Sigmoid colon (tissue), 7 donors: ENCODE results near the gene MLLT10. TPM values are rescaled to one million over a fixed set of nuclear protein-coding genes. Genes with fewer than 3 reads are reported as not detected.

Experiments used
- DNase-seq: peaks from one replicate; pipeline ENCODE4 v3.0.0-alpha.2; 2019
- H3K27ac ChIP-seq, 4 donors: fragments of 200-600 bp; sonication (generic); one replicate each; pipeline ENCODE4 v1.5.1; 2016 to 2019; ENCODE audit warnings: mild to moderate bottlenecking in 1 of 4
- H3K27me3 ChIP-seq, 3 donors: fragments of 200-600 bp; sonication (generic); one replicate each; pipeline ENCODE4 v1.5.1; 2019; ENCODE audit warnings: mild to moderate bottlenecking in 1 of 3
- H3K36me3 ChIP-seq, 4 donors: fragments of 200-600 bp; sonication (generic); one replicate each; pipeline ENCODE4 v1.5.1; 2016 to 2019
- H3K4me1 ChIP-seq, 4 donors: fragments of 200-600 bp; sonication (generic); one replicate each; pipeline ENCODE4 v1.5.1; 2017 to 2019
- H3K4me3 ChIP-seq, 4 donors: fragments of 200-600 bp; sonication (generic); one replicate each; pipeline ENCODE4 v1.5.1; 2017 to 2019; ENCODE audit warnings: mild to moderate bottlenecking in 2 of 4, moderate library complexity in 1 of 4
- H3K9me3 ChIP-seq, 4 donors: fragments of 200-600 bp in 3 of 4; sonication (generic) in 3 of 4; one replicate each; pipeline versions ENCODE4 v1.5.1 to v1.6.1; 2013 to 2019
- EP300 ChIP-seq, 4 donors: sonication (generic); formaldehyde crosslinking; IDR thresholded peaks; one replicate each; pipeline ENCODE4 v1.6.1; 2017; ENCODE audit warnings: antibody characterized with exemption in 4 of 4
- POLR2A ChIP-seq, 2 donors: fragments of 450-650 bp; IDR thresholded peaks; one replicate each; pipeline ENCODE4 v1.6.1; 2016; ENCODE audit warnings: antibody characterized with exemption in 2 of 2, mild to moderate bottlenecking in 2 of 2, moderate library complexity in 2 of 2
- POLR2AphosphoS5 ChIP-seq, 4 donors: sonication (generic); formaldehyde crosslinking; IDR thresholded peaks; one replicate each; pipeline ENCODE4 v1.6.1; 2017; ENCODE audit warnings: antibody characterized with exemption in 4 of 4
- WGBS, 2 donors: extraction: QIAGEN DNeasy Blood & Tissue Kit; methylation state at CpG; one replicate each; pipeline ENCODE4 v1.1.7; 2013; 5-methylcytosine and 5-hydroxymethylcytosine counted together
- intact Hi-C: fragments of 100-400 bp; cut with DNase I; formaldehyde crosslinking; loops from one replicate; pipeline ENCODE4 v1.15.1; 2023
- polyA plus RNA-seq, 3 donors: library from polyadenylated mRNA; stranded (reverse); fragments of 200-250 nt; gene quantifications; one replicate each; pipeline ENCODE4 v1.2.3, GENCODE V29; 2013
- small RNA-seq, 3 donors: library from RNA; depleted of rRNA; stranded (forward); fragments of <200 nt; gene quantifications; one replicate each; pipeline ENCODE3, GENCODE V24; 2016
- total RNA-seq, 4 donors: library from RNA; depleted of rRNA; stranded (reverse); fragments of >200 nt; gene quantifications; one replicate each; pipeline ENCODE4 v1.1.0, GENCODE V29; 2016
- TF ChIP-seq, protein P1 (sequence below), 4 experiments: fragments of 450-650 bp in 3 of 4; fragments of 200-600 bp in 1 of 4; IDR thresholded peaks; one replicate each; pipeline ENCODE4 v1.5.1; 2016 to 2019; ENCODE audit warnings: antibody characterized with exemption in 4 of 4, mild to moderate bottlenecking in 3 of 4, moderate library complexity in 2 of 4
- donor health status: healthy with polysubstance abuse.
- donor health status: Bipolar disorder and iron deficiency.
- donor health status: healthy.

MLLT10 gene
- total and polyA plus RNA-seq, 7 donors, result 8.6 to 53.7 (median 36.0) TPM

DNA sequence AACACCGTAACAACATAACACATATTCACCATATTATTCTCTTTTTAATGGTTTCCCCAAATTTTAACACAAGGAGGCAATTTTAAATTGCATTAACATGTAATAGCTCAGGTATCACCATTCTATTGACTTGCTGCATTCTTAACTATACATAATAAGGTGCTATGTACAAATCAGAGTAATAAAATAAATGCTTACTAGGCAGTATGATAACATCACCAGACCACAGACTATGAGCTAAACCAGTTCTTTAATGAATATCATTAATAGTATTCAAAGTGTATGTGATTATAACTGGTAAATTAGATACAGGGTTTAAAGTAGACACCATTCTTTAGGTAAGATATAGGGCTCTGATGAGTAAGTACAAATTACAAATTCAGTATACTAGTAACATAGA, 242.9 kb downstream of the MLLT10 start:
- H3K36me3 ChIP-seq, result no peaks in the 10 kb centered on the region
- no peaks in the 10 kb centered on the region for H3K27me3 ChIP-seq
- H3K4me1 ChIP-seq, result no peaks in the 10 kb centered on the region
- H3K4me3 ChIP-seq, result no peak overlapping the region
- 97% methylated on average over 1 of the region's 1 CpG for WGBS, 2 donors
- TF ChIP-seq EP300 (IDR thresholded peaks at IDR 0.05) (no peak), POLR2A (IDR thresholded peaks at IDR 0.05) (no peak), POLR2AphosphoS5 (IDR thresholded peaks at IDR 0.05) (no peak)
- TF ChIP-seq, protein P1, sequence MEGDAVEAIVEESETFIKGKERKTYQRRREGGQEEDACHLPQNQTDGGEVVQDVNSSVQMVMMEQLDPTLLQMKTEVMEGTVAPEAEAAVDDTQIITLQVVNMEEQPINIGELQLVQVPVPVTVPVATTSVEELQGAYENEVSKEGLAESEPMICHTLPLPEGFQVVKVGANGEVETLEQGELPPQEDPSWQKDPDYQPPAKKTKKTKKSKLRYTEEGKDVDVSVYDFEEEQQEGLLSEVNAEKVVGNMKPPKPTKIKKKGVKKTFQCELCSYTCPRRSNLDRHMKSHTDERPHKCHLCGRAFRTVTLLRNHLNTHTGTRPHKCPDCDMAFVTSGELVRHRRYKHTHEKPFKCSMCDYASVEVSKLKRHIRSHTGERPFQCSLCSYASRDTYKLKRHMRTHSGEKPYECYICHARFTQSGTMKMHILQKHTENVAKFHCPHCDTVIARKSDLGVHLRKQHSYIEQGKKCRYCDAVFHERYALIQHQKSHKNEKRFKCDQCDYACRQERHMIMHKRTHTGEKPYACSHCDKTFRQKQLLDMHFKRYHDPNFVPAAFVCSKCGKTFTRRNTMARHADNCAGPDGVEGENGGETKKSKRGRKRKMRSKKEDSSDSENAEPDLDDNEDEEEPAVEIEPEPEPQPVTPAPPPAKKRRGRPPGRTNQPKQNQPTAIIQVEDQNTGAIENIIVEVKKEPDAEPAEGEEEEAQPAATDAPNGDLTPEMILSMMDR (IDR thresholded peaks at IDR 0.05), result no peak
- no peaks in the 10 kb centered on the region for H3K9me3 ChIP-seq
- intact Hi-C loops, result no loop called here
- H3K27ac ChIP-seq, result no peak overlapping the region
- DNase-seq, result no peak

DNA sequence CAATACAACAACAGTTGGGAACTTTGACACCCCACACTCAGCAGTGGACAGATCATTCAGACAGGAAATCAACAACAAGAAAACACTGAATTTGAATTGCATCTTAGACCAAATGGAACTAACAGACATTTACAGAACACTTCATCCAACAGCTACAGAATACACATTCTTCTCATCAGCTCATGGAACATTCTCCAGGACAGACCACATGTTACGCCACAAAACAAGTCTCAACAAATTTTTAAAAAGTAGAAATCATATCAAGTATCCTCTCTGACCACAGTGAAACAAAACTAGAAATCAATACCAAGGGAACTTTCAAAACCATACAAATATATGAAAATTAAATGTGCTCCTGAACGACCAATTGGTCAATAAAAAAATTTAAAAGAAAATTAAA, 257.2 kb downstream of the MLLT10 start:
- Histone ChIP-seq H3K4me1 (no peaks in the 10 kb centered on the region), H3K27me3 (no peaks in the 10 kb centered on the region), H3K4me3 (no peak overlapping the region), H3K36me3 (no peaks in the 10 kb centered on the region), H3K27ac (no peak overlapping the region), H3K9me3 (no peaks in the 10 kb centered on the region)
- TF ChIP-seq, protein P1 (IDR thresholded peaks at IDR 0.05), result no peak
- TF ChIP-seq POLR2AphosphoS5 (IDR thresholded peaks at IDR 0.05), result no peak
- no peak for TF ChIP-seq POLR2A (IDR thresholded peaks at IDR 0.05)
- no peak for DNase-seq
- intact Hi-C loops, result no loop called here
- 94 to 97% methylated on average over 2 of the region's 2 CpGs for WGBS, 2 donors

Small RNAs within 50 kb of the gene (small RNA-seq; reads per million reads assigned to genes)
- 0 reads per million in 3 donors for gene MIR1915
- 0 reads per million in 3 donors for gene RN7SKP219
- gene RNU6-1141P, result 0 reads per million in 3 donors
- 0 reads per million in 3 donors for gene RNU6-306P

Other genes with a start within 250 kb of the MLLT10 start
- 1 to 10 TPM in 3 of 4 donors, under 1 TPM in 1; 0.82 to 4.2 (median 3.4) TPM for gene SKIDA1, start 8.6 kb upstream of the MLLT10 start, total RNA-seq
- under 1 TPM in 1 of 3 donors, not detected in 2; 0.10 TPM for gene SKIDA1, start 8.6 kb upstream of the MLLT10 start, polyA plus RNA-seq